Liver (tissue), 9 donors: ENCODE measurements around the gene SLC2A9. TPM values are rescaled to one million over a fixed set of nuclear protein-coding genes. Genes with fewer than 3 reads are reported as not detected.

Experiments
- DNase-seq: peaks from one replicate; pipeline ENCODE4 v3.0.0-alpha.2; 2017; ENCODE audit warnings: low spot score
- H3K27ac ChIP-seq, 2 donors: one replicate each; pipeline ENCODE4 v1.7.0; 2013; ENCODE audit warnings: inconsistent platforms in 2 of 2, low read length in 2 of 2, control low read depth in 1 of 2, low read depth in 1 of 2, mild to moderate bottlenecking in 1 of 2
- H3K27me3 ChIP-seq, 4 donors: one replicate each; pipeline versions ENCODE4 v1.6.1 to v1.7.0; 2013; ENCODE audit warnings: low read length in 3 of 4, inconsistent platforms in 1 of 4, mild to moderate bottlenecking in 1 of 4, moderate library complexity in 1 of 4; ENCODE audit not compliant: control insufficient read depth in 4 of 4, insufficient read depth in 4 of 4
- H3K36me3 ChIP-seq, 4 donors: one replicate each; pipeline versions ENCODE4 v1.6.1 to v1.7.0; 2013; ENCODE audit warnings: low read length in 3 of 4, mild to moderate bottlenecking in 3 of 4, low read depth in 1 of 4, moderate library complexity in 1 of 4; ENCODE audit not compliant: control insufficient read depth in 4 of 4, insufficient read depth in 3 of 4
- H3K4me1 ChIP-seq, 4 donors: one replicate each; pipeline versions ENCODE4 v1.6.1 to v1.7.0; 2013; ENCODE audit warnings: low read length in 3 of 4, mild to moderate bottlenecking in 3 of 4, moderate library complexity in 1 of 4; ENCODE audit not compliant: control insufficient read depth in 4 of 4, insufficient read depth in 4 of 4
- H3K4me3 ChIP-seq, 3 donors: one replicate each; pipeline versions ENCODE4 v1.6.1 to v1.7.0; 2013; ENCODE audit warnings: low read length in 3 of 3, control low read depth in 1 of 3, low read depth in 1 of 3, mild to moderate bottlenecking in 1 of 3
- H3K9ac ChIP-seq, 2 donors: one replicate each; pipeline ENCODE4 v1.7.0; 2013; ENCODE audit warnings: low read length in 2 of 2, mild to moderate bottlenecking in 2 of 2, moderate library complexity in 2 of 2, control low read depth in 1 of 2, low read depth in 1 of 2
- H3K9me3 ChIP-seq, 4 donors: one replicate each; pipeline versions ENCODE4 v1.6.1 to v1.7.0; 2013; ENCODE audit warnings: low read length in 3 of 4; ENCODE audit not compliant: control insufficient read depth in 4 of 4
- ATF3 ChIP-seq: IDR thresholded peaks from 2 replicates; pipeline ENCODE4 v1.6.1; 2016; ENCODE audit warnings: antibody characterized with exemption
- CTCF ChIP-seq: fragments of 150-350 bp; IDR thresholded peaks from 2 replicates; pipeline ENCODE4 v1.5.1; 2017; ENCODE audit warnings: improper control_type of control experiment, low read depth, low read length; ENCODE audit not compliant: missing input control
- EGR1 ChIP-seq, 2 donors: IDR thresholded peaks; 2 replicates each; pipeline ENCODE4 v1.6.1; 2016 to 2018; ENCODE audit warnings: antibody characterized with exemption in 2 of 2, low read depth in 2 of 2
- FOXA1 ChIP-seq: IDR thresholded peaks from 2 replicates; pipeline ENCODE4 v1.6.1; 2016; ENCODE audit warnings: antibody characterized with exemption
- FOXA2 ChIP-seq: IDR thresholded peaks from 2 replicates; pipeline ENCODE4 v1.6.1; 2016; ENCODE audit warnings: antibody characterized with exemption
- GABPA ChIP-seq, 2 donors: IDR thresholded peaks in 1 of 2; conservative IDR thresholded peaks in 1 of 2; 2 replicates each; pipeline ENCODE4 v1.6.1; 2016; ENCODE audit warnings: antibody characterized with exemption in 2 of 2, mild to moderate bottlenecking in 1 of 2, moderate library complexity in 1 of 2
- HNF4A ChIP-seq, 2 donors: conservative IDR thresholded peaks; 2 replicates each; pipeline ENCODE4 v1.6.1; 2016; ENCODE audit warnings: antibody characterized with exemption in 2 of 2, mild to moderate bottlenecking in 2 of 2
- HNF4G ChIP-seq: IDR thresholded peaks from 2 replicates; pipeline ENCODE4 v1.6.1; 2016; ENCODE audit warnings: antibody characterized with exemption
- JUND ChIP-seq, 2 donors: IDR thresholded peaks; 2 replicates each; pipeline ENCODE4 v1.6.1; 2016; ENCODE audit warnings: antibody characterized with exemption in 2 of 2
- MAX ChIP-seq: IDR thresholded peaks from 2 replicates; pipeline ENCODE4 v1.6.1; 2016; ENCODE audit warnings: antibody characterized with exemption
- RAD21 ChIP-seq, 2 donors: IDR thresholded peaks; 2 replicates each; pipeline ENCODE4 v1.6.1; 2016; ENCODE audit warnings: antibody characterized with exemption in 2 of 2, mild to moderate bottlenecking in 2 of 2
- REST ChIP-seq: IDR thresholded peaks from 2 replicates; pipeline ENCODE4 v1.6.1; 2016; ENCODE audit warnings: antibody characterized with exemption, mild to moderate bottlenecking
- SP1 ChIP-seq: IDR thresholded peaks from 2 replicates; pipeline ENCODE4 v1.6.1; 2018; ENCODE audit warnings: antibody characterized with exemption, mild to moderate bottlenecking
- YY1 ChIP-seq: IDR thresholded peaks from 2 replicates; pipeline ENCODE4 v1.6.1; 2016; ENCODE audit warnings: antibody characterized with exemption, mild to moderate bottlenecking
- ZBTB33 ChIP-seq: IDR thresholded peaks from 2 replicates; pipeline ENCODE4 v1.6.1; 2016; ENCODE audit warnings: antibody characterized with exemption
- WGBS: extraction: QIAGEN DNeasy Blood & Tissue Kit; methylation state at CpG from one replicate; pipeline ENCODE4 v1.1.7; 2013; 5-methylcytosine and 5-hydroxymethylcytosine counted together
- polyA plus RNA-seq, 2 donors: library from polyadenylated mRNA; stranded (reverse) in 1 of 2; unstranded in 1 of 2; fragments of 200-250 nt in 1 of 2; fragments of >200 nt in 1 of 2; fragmentation: Nextera tagmentation in 1 of 2; extraction: Ambion mirVana in 1 of 2; gene quantifications; one replicate each; pipeline versions ENCODE4 v1.2.1 to v1.2.3, GENCODE V29; 2013 to 2015
- total RNA-seq, 2 donors: library from RNA; depleted of rRNA; stranded (reverse); fragments of >200 nt; gene quantifications; one replicate each; pipeline ENCODE4 v1.2.3, GENCODE V29; 2014
- donor health status: healthy.
- donor health status: healthy.
- donor health status: healthy.
- donor health status: healthy.
- donor health status: healthy.

The SLC2A9 gene
- total and polyA plus RNA-seq, 4 donors = 6.2 to 49.0 (median 21.6) TPM

GRCh38 chr4:9943761-9944160, 77.5 kb downstream of the SLC2A9 start:
- peak; percentile 19 for DNase-seq
- H3K9me3 ChIP-seq = no peaks in the 10 kb centered on the region
- H3K36me3 ChIP-seq = peaks cover 0 to 6% (median under 1%) of the 10 kb centered on the region in 4 donors
- H3K4me1 ChIP-seq = peaks cover 0 to 4% (median 0%) of the 10 kb centered on the region in 4 donors
- H3K27me3 ChIP-seq = no peaks in the 10 kb centered on the region
- H3K27ac ChIP-seq = no peak overlapping the region
- no peak overlapping the region for H3K4me3 ChIP-seq
- 94% methylated on average over 9 of the region's 9 CpGs for WGBS
- no peak overlapping the region for H3K9ac ChIP-seq
- TF ChIP-seq EGR1 (IDR thresholded peaks at IDR 0.05; ENCODE audit: low read depth in 2 of 2) = no peak
- TF ChIP-seq RAD21 (IDR thresholded peaks at IDR 0.05) = no peak
- TF ChIP-seq ATF3 = no peak
- TF ChIP-seq JUND (IDR thresholded peaks at IDR 0.05) = no peak
- no peak for TF ChIP-seq FOXA2
- no peak for TF ChIP-seq HNF4G
- no peak for TF ChIP-seq YY1
- no peak for TF ChIP-seq CTCF
- TF ChIP-seq MAX = no peak
- no peak for TF ChIP-seq GABPA (IDR thresholded peaks at IDR 0.05 in 1 of 2, conservative IDR thresholded peaks at IDR 0.05 in 1 of 2)
- no peak for TF ChIP-seq ZBTB33
- TF ChIP-seq FOXA1 = no peak
- no peak for TF ChIP-seq REST
- TF ChIP-seq SP1 = no peak
- TF ChIP-seq HNF4A (conservative IDR thresholded peaks at IDR 0.05) = no peak
